Astrocyte of the cerebellum (primary cell): Measurements from ENCODE around the gene APOL5.

ENCODE experiments used
- DNase-seq: peaks from one replicate; pipeline ENCODE4 v3.0.0-alpha.2; 2011; ENCODE audit warnings: low read depth
- H3K4me3 ChIP-seq: 2 replicates; pipeline ENCODE4 v1.5.1; 2011; ENCODE audit warnings: mild to moderate bottlenecking, low read depth, low read length, moderate library complexity
- CTCF ChIP-seq: IDR thresholded peaks from 2 replicates; pipeline ENCODE4 v1.5.1; 2012; ENCODE audit warnings: low read length, low read depth, moderate library complexity, mild to moderate bottlenecking; ENCODE audit errors: missing control alignments
- in situ Hi-C: cut with HindIII; loops from 2 replicates; pipeline ENCODE4 v1.10.0; 2017; ENCODE audit warnings: low sequenced_read_pairs

The APOL5 gene

GRCh38 chr22:35725521-35725920 is 7.8 kb downstream of the APOL5 start:
- no peak overlapping the region for H3K4me3 ChIP-seq
- no peak for DNase-seq
- in situ Hi-C loops = no loop called here
- TF ChIP-seq CTCF = no peak

- TF ChIP-seq CTCF = no peak
- in situ Hi-C loops = no loop called here
- no peak overlapping the region for H3K4me3 ChIP-seq
- no peak for DNase-seq
Measured at GRCh38 chr22:35726398-35726797, 8.7 kb downstream of the APOL5 start.

- DNase-seq = no peak
- H3K4me3 ChIP-seq = no peak overlapping the region
- TF ChIP-seq CTCF = no peak
- in situ Hi-C loops = no loop called here
Measured at GRCh38 chr22:35726933-35727332, 9.3 kb downstream of the APOL5 start.

GRCh38 chr22:35727436-35727835 is 9.8 kb downstream of the APOL5 start:
- H3K4me3 ChIP-seq = no peak overlapping the region
- in situ Hi-C loops = no loop called here
- TF ChIP-seq CTCF = no peak
- no peak for DNase-seq

- in situ Hi-C loops = no loop called here
- DNase-seq = no peak
- TF ChIP-seq CTCF = no peak
- H3K4me3 ChIP-seq = no peak overlapping the region
Measured at GRCh38 chr22:35728639-35729308, 11.1 kb downstream of the APOL5 start.

- no peak for TF ChIP-seq CTCF
- H3K4me3 ChIP-seq = no peak overlapping the region
- in situ Hi-C loops = no loop called here
- no peak for DNase-seq
Measured at GRCh38 chr22:35729309-35729698, 11.6 kb downstream of the APOL5 start.

- DNase-seq = no peak
- TF ChIP-seq CTCF = no peak
- in situ Hi-C loops = no loop called here
- no peak overlapping the region for H3K4me3 ChIP-seq
Measured at GRCh38 chr22:35731321-35731720, 13.6 kb downstream of the APOL5 start.
